HG02759 (cell line): ENCODE data around the gene ARSG.
"Not testable (repeated sequence)": the region's sequence is repeated elsewhere in the genome, so short reads cannot be mapped to it uniquely, and the experiment has no call there.

Source experiments
- ATAC-seq: cut with Tn5 transposase; IDR thresholded peaks from one replicate; pipeline ENCODE4 v1.9.1; 2021; ENCODE audit warnings: mild to moderate bottlenecking, moderate library complexity; ENCODE audit not compliant: unreplicated experiment

The ARSG gene

DNA sequence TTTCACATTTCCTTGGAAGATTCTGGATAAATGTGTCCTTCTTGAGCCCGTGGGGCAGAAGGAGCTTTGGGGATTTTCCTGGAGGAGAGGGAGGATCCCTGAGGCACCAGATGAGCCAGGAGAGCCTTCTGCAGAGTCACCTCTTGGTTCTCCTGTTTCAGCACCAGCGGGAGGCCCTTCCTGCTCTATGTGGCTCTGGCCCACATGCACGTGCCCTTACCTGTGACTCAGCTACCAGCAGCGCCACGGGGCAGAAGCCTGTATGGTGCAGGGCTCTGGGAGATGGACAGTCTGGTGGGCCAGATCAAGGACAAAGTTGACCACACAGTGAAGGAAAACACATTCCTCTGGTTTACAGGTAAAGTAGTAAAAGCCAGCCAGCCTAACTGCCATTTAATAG is 77.1 kb downstream of the ARSG start:
- ATAC-seq: no peak

DNA sequence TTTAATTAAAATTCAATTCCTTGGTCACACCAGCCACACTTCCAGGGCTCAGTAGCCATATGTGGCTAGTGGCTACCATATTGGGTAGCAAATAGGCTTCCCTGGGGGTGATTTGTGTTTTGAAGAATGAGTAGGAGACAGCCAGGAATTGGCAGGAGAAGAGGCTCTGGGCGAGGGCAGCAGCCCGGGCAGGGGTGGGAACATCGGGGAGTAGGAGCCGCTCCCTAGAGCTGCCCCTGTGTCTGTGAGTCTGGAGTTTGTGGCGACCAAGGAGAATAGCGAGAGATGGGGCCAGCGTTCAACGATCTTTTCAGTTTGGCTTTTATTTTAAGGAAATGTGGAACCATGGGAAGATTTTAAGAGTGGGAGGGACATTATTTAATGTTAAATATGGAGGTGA is 84.3 kb downstream of the ARSG start:
- ATAC-seq: no peak

DNA sequence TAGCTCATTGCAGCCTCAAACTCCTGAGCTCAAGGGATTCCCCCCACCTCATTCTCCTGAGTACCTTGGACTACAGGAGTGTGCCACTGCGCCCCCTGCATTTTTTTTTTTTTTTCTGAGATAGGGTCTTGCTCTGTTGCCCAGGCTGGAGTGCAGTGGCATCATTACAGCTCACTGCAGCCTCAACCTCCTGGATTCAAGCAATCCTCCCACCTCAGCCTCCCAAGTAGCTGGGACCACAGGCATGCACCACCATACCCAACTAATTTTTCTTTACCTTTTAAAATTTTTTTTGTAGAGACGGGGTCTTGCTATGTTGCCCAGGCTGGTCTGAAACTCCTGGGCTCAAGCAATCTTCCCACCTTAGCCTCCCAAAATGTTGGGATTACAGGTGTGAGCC is 84.9 kb downstream of the ARSG start:
- ATAC-seq: not testable (repeated sequence)

DNA sequence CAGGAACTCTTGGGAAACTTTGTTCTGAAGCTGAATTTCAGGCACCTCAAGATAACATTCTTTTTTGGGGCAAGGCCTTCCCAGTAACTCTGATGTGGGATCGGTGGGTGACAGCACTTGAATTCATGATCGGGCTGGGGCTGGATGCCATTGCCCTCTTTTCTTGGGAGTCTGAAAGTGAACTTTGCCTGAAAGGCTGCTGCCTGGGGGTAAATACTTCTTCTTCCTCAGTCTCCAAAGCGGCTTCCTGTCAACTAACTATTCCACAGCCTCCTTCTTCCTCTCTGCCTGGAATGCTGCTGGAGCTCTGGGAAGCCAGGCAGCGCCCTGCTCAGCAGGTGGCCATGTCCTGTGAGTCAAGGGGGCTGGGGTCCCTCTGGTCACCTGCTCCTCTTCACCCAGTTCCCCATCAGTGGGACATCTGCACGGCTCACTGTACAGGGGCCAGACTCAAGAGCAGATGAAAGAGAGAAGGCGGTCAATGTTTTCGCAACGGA is 86.5 kb downstream of the ARSG start:
- ATAC-seq: no peak

DNA sequence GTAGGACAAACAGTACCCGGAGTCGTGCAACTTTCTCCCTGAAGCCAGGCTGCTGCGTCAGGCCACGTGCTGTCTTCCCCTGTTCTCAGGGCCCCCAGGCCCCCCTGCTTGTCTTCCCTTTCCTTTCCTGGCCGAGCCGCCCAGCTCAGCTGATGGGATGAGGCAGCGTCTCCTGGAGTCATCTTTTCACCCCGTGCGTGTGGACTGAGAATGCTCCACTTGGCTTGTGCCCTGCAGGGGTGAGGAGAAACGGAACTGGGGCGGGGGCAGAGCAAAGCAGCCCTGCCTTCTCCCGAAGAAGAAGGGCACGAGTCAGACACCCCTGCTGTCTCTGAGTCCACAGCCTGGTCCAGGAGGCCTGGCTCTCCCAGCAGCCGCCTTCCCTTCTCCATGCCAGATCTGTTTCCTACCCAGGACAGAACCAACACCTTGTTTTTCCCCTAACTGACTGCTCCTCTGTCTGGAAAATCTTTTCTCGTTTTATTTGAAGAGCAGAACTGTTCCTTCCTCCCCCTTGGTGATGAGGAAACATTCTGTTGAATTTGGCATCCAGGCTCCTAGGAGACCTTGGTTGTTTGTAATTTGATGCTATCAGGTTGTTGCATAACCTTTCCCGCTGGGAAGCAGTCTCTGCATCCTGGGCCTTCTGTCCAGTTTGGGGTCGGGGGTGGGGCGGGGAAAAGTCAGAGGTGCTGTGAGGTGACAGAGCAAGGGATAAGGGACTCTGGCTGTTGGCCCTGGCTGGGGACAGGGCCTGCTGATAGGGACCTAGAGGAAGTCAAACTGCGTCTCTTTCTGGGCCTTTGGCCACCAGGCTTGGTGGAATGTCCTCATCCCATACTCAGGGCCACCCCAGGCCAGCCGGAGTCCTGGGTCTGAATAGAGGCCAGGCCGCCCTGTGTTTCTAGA is 87.2 kb downstream of the ARSG start:
- ATAC-seq: no peak

DNA sequence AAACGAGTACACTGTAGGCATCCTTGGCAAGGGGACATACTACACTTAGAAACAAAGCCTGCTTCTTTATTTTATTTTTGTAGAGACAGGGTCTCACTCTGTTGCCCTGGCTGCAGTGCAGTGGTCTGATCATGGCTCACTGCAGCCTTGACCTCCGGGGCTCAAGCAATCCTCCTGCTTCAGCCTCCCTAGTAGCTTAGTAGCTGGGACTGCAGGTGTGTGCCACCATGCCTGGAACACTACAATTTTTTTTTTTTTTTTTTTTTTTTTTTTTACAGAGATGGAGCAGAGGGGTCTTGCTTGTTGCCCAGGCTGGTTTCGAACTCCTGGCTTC is 87.8 kb downstream of the ARSG start:
- ATAC-seq: no peak

DNA sequence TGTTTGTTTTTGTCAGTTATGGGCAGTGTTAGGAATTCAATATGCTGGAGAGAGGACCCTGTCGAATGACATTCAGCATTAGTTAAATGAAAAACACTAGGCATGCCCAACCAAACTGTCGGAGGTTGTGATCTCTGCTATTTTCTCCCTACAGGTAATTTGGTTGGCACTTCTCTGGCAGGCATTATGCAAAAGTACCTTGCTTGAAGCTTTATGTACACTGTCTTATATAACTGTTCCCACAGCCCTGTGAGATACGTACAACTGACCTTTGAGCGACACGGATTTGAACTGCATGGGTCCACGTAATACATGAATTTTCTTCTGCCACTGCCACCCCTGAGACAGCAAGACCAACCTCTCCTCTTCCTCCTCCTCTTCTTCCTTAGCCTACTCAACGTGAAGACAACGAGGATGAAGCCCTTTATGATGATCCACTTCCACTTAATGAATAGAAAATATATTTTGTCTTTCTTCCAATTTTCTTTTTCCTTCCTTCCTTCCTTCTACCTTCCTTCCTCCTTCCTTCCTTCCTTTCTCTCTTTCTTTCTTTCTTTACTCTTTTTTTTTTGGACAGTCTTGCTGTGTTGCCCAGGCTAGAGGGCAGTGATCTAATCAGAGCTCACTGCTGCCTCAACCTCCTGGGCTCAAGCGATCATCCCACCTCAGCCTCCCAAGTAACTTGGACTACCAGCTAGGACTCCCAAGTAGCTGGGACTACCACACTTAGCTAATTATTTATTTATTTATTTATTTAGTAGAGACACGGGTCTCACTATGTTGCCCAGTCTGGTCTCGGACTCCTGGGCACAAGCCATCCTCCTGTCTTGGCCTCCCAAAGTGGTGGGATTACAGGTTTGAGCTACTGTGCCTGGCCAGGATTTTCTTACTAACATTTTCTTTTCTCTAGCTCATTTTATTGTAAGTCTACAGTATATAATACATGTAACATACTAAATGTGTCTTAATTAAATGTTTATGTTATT is 88.7 kb downstream of the ARSG start:
- ATAC-seq: no peak

DNA sequence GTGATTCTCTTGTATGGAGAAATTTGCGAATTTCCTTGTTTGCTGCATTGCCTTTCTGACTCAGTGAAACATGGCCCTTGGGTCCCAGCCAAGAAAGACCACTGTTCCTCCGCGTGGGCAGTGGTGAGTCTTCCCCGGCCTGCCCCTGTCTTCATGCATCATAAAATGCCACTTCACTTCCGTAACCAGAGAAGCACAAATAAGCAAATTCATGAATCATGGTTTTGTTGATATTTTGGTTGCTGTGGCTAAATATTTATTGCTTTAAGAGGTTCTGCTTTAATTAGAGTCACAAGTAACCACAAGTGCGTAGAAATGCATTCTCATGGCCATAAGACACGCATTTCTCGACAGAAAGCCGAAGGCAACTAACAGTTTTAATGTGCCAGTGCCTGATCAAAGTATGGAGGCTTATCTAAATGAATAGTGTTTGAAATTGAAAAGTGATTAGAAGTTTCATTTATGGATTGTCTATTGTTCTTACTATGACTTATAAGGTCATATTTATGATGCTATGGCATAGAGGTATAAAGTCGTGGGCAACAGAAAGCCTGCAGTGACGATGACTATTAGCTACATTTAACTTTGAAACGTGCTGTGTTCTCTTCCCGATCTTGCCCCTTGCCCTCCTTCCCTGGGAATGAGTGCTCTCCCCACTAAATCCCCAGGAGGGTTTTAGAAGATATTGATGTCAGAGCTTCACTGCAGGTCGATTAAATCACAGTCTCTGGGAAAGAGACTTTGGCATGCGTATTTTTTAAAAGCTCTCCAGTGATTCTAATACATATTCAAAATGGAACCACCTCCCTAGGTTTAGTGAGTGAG is 90.0 kb downstream of the ARSG start:
- no peak for ATAC-seq

DNA sequence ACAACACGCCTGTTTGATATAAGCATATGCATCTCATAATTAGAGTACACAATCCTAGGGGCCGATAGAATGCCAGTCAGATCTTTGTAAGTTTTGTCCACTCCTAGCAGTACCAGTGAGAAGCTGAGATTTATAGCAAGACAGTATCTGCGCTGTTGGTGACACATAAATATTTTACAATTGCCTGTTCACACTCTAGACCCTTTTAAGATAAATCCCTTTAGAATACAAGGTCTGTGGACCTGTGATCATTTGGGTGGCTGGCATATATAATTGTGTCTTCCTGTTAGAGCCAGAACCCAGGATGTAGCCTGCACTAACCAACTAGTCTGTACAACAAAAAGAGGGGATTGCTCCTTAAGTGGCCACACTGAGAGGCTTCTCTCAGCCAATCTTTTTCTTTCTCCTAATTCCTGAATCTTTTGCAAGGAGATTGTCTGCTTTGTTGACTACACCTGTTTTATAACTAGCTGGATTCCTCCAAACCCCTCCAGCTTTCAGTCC is 91.3 kb downstream of the ARSG start:
- no peak for ATAC-seq

DNA sequence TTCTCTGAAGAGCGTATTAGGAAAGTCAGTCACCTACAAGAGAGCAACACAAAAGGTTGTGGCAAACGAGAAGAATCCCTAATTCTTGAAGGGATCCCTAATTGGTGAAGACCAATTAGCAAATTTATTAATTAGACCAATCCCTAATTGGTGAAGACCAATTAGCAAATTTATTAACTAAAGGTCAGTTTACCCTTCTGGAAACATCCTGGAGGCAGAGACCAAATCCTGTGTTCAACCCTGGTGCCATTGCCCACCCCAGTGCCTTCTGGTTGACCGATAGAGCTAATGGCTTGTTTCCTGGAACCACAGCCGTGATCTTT is 91.8 kb downstream of the ARSG start:
- no peak for ATAC-seq

- ATAC-seq: no peak
These were observed 92.4 kb downstream of the ARSG start for GRCh38 chr17:68383443-68384321.

- no peak for ATAC-seq
These were observed 93.2 kb downstream of the ARSG start for GRCh38 chr17:68384471-68384870.

- ATAC-seq: no peak
These were observed 93.6 kb downstream of the ARSG start for GRCh38 chr17:68384941-68385340.

DNA sequence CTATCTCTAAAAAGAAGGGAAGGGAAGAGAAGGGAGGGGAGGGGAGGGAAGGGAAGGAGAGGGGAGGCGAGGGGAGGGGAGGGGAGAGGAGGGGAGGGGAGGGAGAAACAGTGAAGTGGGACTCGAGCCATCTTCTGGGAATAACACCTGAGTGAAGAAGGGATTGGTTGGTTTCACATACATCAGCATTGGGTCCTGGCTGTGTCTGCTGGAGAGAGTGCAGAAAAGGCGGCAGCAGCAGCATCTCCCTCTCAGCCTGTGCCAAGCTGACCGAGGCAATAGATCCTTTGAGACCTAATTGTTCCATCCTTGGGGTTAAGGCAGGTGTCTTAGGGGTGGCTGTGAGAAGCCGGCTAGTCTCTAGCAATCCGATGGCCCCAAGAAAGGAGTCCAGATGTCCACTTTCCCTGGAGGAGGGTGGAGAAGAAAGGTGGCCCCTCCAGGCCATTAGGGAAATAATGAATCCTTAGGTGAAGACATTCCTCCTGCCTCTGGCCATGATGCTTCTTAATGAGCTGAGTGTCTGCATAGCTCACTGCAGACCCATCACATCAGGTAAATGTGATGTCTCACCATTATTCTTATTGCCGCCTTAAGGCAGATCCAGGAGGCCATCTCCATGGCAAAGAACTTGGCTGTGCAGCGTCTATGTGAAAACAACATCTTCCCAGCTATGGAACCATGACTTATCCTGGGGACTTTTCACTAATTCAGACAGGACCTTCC is 94.4 kb downstream of the ARSG start:
- ATAC-seq: no peak

DNA sequence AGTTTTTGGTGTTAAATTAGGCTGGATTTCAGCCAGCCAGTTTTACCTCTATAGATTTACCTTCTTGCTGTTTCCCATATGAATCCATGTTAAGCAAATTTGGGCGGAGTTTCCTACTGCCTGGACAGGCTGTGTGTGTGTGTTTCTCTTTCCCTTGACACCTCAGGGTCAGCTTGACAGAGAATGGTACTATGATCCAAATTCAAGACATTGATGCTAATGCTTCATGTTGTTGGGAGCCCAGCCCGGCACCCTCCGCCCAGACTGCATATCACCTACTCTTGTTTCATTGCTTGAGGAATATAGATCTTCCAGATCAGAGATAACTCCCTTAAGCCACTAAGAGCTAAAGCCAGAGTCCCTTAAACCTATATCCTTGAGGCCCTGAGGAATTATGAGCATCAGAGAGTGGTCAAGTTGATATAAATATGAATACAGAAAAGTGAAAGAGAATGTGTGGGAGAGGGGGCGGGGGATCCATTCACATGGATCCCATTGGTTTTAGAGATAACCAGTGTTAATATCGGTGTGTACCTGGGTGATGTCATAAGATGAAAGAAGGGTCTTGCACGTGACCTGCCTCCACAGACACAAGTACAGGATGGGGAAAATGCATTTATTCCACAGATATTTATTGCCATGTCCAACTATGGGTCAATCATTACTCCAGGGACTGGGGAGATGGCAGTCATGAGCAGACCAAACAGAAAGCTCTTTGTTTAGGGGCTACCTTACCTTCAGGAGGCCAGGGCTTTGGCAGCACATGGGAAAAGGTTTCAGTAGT is 96.3 kb downstream of the ARSG start:
- no peak for ATAC-seq

DNA sequence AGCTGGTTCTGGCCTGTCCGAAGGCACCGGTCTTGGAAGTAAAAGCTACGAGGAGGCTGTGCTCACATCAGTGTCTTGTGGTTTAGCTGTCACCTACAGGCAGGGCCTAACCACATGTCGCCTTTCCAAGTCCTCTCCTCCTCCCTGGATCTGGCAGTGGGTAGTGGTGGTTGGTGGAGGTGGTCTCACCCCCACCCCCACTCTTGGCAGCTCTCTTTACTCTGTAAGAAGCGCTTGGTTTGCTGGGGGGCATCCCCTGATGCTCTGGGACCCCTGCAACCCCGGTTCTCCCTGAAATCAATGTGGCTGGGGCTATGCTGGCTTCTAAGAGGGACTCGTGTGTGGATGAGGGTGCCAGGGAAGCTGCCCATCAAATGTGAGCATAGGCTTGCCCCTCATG is 97.7 kb downstream of the ARSG start:
- no peak for ATAC-seq

DNA sequence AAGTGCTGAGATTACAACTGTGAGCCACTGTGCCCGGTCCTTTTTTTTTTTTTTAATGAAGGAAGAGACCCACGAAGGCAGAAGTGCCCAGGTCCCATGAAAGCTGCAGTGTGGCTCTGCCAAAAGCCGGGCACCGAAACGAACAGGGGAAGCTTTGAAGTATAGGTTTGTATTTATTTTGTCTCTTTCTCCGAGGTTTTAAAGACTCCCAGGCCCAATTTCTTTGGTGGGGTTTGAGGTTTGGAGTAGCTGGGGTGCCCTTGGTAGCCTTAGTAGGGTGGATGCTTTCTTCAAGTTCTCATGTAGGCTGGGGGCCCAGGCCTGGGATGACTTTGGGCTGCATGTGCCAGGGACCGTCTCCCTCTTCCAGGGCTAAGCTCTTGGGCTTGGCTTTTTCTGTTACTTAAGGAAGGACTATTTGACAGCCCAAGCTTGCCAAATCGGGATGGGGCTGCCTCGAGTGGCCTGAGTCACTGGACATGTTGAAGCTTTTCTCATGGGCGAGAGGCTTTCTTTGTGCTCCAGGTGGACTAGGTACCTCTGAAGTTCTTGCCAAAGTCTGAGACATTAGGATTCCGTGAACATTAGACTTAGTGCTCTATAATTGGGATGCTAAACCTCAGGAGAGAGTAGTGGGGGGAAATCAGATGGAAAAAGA is 99.7 kb downstream of the ARSG start:
- no peak for ATAC-seq
